CD4-positive, alpha-beta T cell treated with Interleukin-17A for 1 hour (primary cell): ENCODE results near the gene NAB2.

ENCODE experiments used
- DNase-seq: peaks from one replicate; pipeline ENCODE4 v3.0.0-alpha.2; 2020

NAB2 gene

GRCh38 chr12:57138526-57139272, 49.8 kb downstream of the NAB2 start:
- no peak for DNase-seq

GRCh38 chr12:57139796-57140649, 51.1 kb downstream of the NAB2 start:
- DNase-seq: no peak

GRCh38 chr12:57141249-57141648, 52.3 kb downstream of the NAB2 start:
- DNase-seq: no peak

GRCh38 chr12:57142121-57142520, 53.2 kb downstream of the NAB2 start:
- DNase-seq: no peak

GRCh38 chr12:57142727-57143126, 53.8 kb downstream of the NAB2 start:
- DNase-seq: no peak

GRCh38 chr12:57143454-57143853, 54.5 kb downstream of the NAB2 start:
- no peak for DNase-seq
